ENCODE measurements around the gene BTN1A1.
A peak's percentile ranks its signal among the peaks of the same experiment; 100 is the strongest.

- TF ChIP-seq CTCF (IDR thresholded peaks at IDR 0.05 in 4 of 5, conservative IDR thresholded peaks at IDR 0.05 in 1 of 5), result no peak
- TF ChIP-seq POLR2A (IDR thresholded peaks at IDR 0.05), result peak in 1 of 2 donors; percentile 3
Measured at GRCh38 chr6:26520850-26521599, 20.9 kb downstream of the BTN1A1 start.
